GM04504 (cell line): ENCODE data around the gene PTPN2.
"Not testable (repeated sequence)": the region's sequence is repeated elsewhere in the genome, so short reads cannot be mapped to it uniquely, and the experiment has no call there.

ENCODE experiments used
- DNase-seq: peaks from one replicate; pipeline ENCODE4 v3.0.0-alpha.2; 2012; ENCODE audit warnings: low read depth

Gene PTPN2

DNA sequence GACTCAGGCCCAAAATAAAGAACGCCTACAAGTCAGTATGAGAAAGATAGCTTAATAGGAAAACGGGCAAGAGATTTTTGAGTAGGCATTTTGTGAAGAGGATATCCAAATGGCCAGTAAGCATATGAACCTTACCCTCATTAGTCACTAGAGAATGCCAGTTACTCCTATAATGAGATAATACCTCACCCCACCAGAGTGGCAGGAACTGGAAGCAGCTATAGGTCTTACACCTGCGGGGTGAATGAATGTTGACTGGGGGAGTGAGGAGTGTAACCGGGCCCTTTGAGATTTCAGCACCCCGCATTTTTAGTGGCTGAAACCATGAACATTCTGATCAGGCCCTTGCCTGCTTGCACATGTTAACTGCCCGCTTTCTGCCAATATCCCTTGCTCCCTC is 7.5 kb upstream of the PTPN2 start:
- no peak for DNase-seq

DNA sequence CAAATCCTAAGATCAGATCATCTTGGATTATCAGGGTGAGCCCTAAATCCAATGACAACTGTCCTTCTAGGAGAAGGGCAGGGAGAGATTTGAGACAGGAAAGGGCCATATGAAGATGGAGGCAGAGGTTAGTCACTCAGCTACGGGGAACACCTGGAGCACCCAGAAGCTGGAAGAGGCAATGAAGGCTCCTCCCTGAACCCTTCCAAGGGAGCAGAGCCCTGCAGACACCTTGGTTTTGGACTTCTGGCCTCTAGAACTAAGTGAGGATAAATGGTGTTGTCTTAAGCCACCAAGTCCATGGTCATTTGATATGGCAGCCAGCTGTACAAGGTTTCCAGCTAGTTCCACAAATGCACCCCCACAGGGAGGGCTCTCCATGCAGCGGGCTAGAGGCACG is 6.9 kb upstream of the PTPN2 start:
- no peak for DNase-seq

DNA sequence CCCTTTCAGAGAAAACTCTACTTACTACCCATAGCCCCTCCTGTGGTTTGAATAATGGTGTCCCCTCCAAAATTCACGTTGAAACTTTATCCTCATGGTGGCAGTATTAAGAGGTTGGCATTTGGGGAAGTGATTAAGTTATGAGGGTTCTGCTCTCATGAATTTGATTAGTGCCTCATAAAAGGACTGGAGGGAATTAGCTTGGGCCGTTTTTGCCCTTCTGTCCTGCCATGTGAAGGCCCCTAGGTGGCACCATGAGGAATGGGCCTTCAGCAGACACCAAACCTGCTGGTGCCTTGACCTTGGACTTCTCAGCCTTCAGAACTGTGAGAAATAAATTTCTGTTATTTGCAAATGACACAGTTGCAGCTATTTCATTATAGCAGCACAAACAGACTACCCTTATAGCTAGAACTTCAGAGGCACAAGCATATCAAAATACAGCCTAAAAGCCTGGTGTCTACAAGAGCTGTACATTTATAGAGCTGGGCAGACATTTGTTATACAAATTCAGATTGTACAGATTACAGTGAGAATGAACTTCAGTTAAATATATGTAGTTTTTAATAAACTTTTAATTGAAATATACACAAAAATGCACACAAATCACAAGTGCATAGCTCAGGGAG is 2.6 kb upstream of the PTPN2 start:
- DNase-seq, result no peak

DNA sequence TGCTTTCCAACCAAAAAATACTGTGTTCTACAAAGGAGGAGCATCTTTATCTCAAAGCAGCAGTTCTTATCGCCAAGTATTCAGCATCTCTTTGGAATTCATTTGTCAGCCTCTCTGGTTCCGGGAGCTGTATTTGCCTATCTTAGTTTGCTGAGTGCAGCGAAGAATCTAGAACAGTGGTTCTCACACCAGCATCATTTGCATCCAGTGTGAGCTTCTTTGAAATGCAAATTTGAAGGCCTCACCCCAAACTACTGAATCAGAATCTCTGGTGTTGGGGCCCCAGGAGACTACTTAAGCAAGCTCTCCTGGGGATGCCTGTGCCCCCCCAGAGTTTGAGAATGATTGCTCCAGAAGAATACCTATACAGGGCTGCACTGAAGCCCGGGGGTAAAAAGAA is 1.5 kb upstream of the PTPN2 start:
- no peak for DNase-seq

DNA sequence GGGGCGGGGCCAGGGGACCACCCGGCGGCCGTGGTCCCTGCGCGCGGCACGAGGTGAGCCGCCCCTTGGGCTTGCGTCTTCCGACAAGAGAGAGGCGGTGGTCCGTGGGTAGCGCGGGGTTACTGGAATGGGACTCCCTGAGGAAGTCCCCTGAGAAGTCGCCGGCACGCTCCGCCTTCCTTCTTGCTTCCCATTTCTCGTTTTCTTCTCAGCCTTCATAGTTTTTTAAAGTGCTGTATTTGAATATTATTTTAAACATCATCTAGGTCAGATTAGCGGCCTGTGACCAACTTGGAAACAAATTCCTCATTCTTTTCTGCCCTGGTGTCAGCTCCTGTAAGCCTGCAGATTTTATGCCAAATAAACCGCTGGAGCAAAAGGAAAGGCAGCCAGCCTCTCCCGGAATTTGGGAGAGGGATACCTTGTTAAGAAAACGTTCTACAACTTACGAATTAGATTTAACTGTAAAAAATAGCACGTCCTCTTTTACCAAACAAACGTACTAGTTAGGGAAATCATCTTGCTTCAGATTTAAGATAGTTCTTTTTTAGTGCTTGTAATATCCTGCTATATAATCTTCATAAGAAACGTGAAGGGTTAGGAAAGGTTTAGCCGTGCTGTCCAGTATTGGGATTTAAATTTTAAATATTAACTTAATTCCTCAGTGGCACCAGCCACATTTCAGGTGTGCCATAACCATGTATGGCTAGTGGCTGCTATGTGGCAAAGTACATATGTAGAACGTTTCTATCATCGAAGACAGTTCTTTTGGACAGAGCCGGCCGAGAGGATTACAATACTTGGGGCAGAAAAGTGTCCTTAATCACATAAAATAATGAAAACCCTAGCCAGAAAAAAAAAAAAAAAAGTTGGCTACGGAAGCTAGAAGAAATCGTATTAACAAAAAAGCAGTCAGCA is 628 bp upstream of the PTPN2 start:
- DNase-seq, result no peak

DNA sequence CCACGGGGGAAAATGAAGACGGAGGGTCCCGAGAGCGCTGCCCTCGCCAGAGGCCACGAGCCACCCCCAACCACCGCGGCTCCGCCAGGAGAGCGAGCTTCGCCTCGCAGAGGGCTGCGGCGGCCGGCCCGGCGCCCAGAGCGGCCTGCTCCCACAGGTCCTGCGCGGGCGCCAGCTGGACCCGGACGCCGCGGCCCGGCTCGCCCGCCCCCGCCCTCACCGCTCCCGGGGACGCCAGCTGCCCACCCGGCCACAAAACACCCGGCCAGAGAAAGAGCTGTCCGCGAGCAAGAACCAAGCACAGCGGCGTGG is 709 bp downstream of the PTPN2 start:
- no peak for DNase-seq

DNA sequence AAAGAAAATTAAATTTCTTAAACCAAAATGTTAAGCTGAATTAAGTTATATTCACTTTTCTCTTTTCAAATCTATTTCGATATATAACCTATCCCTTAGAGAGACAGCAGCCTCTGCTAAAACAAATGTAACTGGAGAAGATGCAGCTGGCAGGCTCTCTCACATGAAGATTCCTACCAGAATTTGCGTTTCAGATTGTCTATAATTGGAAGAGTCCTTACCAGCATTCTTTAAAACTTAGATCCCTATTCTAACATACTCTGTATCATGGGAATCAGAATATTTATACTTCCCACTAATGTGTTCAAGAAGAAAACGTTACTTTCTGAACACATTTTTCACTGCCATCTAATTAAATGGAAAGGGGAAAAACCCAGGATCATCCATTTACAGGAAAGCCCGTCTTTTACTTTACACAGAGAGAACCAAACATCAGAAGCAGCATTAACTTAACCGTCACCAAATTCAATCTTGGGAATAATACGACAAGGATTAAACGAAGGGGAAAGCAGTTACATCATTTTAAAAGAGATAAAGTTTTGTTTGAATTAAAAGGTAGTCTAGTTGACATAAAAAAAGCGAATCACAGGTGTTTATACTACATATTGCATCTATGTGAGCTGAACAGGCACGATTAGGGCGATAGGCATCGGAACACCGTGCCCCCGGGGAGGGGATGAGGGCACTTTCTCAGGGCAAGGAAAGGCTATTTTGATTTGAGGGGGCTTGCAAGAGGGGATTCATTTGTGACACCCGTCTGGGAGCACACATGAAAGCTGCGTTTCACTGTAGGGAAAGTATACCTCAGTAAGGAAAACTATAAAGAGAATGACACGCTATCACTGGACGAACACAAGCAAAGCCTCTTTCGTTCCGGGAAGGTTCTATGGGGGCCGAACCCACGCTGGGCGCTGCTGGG is 1.3 kb downstream of the PTPN2 start:
- DNase-seq, result no peak

DNA sequence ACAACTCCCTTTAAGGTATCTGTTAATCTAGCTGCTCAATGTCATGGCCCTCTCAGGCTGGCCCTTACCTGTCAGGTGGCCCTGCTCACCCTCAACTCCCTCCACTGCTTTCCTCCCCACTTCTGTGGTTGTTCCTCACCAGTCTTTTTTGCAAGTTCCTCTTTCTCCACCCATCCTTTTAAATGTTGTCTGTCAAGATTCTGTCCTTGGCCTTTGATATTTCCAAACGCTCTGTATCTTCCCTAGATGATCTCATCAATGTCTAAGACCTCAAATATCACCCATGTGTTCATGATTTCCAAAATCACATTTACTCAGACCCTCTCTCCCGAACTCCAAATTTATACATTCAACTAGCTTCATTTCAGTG is 3.5 kb downstream of the PTPN2 start:
- DNase-seq, result no peak

DNA sequence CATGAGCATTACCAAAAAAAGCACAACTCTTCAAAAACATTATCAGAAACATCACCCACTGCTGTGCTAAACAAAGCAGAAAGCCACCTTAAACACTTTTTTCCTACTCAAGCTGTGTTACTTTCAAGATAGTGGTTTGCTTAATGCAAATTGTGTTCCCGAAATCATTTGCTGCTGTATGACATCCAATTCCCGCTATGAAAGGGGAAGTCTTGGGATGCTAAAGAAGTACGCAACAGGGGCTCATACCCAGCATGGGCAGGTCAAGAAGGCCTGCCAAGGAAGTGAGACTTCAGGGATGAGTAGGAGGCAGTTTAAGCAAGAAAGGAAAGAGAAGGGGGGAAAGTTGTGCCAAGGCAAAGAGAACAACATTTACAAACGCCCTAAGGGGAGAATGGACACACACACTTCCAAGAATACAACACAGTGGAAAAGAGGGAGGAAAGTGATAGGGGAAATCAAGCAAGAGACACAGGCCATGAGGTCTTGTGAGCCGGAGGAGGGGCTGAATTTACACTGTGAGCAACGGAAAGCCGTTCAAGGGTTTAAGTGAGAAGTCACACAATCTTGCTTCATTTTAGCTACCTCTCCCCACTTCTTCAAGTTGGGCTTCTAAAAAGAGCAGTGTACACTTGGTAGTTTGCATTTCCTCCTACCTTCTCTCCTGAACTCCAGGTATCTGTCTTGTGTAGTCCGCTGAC is 4.0 kb downstream of the PTPN2 start:
- no peak for DNase-seq

DNA sequence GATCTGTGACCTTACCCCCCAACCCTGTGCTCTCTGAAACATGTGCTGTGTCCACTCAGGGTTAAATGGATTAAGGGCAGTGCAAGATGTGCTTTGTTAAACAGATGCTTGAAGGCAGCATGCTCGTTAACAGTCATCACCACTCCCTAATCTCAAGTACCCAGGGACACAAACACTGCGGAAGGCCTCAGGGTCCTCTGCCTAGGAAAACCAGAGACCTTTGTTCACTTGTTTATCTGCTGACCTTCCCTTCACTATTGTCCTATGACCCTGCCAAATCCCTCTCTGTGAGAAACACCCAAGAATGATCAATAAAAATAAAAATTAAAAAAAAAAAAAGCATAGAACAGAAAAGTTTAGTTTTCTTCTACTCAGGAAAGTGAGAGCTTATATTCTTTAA is 9.0 kb downstream of the PTPN2 start:
- DNase-seq, result not testable (repeated sequence)

DNA sequence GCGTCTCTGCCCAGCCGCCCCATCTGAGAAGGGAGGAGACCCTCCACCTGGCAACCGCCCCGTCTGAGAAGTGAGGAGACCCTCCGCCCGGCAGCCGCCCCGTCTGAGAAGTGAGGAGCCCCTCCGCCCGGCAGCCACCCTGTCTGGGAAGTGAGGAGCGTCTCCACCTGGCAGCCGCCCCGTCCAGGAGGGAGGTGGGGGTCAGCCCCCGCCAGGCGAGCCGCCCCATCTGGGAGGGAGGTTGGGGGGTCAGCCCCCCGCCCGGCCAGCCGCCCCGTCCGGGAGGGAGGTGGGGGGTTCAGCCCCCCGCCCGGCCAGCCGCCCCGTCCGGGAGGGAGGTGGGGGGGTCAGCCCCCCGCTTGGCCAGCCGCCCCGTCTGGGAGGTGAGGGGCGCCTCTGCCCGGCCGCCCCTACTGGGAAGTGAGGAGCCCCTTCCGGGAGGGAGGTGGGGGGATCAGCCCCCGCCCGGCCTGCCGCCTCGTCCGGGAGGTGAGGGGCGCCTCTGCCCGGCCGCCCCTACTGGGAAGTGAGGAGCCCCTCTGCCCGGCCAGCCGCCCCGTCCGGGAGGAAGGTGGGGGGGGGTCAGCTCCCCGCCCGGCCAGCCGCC is 10.0 kb downstream of the PTPN2 start:
- not testable (repeated sequence) for DNase-seq

DNA sequence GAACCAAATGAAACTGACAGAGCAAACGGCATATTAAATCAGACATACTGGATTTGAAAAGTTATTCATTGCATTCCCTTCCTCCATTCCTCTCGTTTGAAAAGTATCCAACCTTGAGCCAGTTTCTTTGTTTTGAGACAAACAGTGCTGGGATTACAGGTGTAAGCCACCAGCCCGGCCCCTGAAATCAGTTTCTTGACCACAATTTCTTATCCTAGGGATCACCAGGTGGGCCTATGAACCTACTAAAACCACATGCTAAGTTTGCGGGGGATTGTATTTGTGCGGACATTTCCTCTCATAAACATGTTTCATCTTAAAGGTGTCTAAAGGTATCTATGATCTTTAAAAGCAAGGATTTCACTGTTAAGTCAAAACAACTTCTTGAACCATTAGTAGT is 11.6 kb downstream of the PTPN2 start:
- DNase-seq, result no peak

DNA sequence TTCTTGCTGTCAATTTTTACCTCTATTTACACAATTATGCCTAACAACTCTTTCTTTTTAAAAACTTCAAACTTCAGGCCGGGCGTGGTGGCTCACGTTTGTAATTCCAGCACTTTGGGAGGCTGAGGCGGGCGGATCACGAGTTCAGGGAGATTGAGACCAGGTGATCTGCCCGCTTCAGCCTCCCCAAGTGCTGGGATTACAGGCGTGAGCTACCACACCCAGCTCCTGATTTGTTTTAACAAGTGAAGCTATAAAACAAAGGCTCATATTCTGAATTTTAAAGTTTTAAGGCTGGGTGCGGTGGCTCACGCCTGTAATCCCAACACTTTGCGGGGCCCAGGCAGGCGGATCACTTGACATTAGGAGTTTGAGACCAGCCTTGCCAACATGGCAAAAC is 15.5 kb downstream of the PTPN2 start:
- no peak for DNase-seq

DNA sequence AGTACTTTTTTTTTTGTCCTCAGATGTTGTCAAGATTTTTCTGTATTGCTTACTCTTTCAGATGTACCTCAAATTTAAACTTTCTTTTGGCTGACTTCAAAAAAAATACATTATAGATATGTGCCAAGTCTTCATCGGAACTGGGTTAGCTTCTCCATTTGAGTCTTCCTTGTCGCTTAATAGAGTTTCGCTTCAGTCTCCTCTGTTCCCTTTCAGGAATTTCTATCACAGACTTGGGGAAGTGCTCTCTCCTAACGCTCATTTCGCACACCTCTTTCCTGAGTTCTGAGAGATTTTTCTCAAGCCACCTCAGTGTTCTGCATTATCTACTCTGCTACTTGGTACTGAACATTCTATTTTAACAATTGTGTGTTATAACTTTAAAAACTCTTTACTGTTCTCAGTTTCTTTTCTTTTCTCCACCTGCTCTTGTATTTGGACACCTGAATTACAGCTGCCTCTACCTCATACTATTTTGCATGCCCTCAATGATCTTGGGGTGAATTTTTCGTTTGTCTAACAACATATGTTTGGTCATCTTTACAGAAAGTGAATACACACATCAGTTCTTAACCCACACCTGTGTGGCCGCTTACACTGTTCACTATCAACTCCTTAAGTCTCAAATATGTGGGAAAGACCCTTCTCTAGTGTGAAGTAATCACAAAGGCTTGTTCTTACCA is 16.5 kb downstream of the PTPN2 start:
- DNase-seq, result no peak

DNA sequence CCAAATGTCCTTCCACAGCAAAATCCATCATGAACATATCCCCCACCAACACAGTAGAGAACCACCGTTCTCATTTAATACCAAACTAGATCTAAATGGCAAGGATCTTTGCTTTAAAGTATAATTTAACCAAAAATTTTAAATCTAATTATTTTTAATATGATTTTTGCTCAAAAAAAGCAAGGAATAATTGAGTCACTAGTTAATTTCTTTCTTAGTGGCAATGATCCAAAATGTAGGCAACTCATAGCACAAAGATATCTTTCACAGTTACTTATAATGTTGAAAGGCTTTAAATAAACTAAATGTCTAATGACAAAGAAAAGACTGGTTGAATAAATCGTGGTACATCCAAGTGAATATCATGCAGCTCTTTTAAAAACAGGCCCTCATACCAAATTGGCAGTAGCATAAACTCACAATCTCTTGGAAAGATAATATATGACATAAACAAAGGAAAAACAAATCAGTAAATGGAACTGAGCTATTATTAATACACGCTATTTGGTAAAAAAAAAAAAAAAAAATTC is 20.3 kb downstream of the PTPN2 start:
- no peak for DNase-seq

DNA sequence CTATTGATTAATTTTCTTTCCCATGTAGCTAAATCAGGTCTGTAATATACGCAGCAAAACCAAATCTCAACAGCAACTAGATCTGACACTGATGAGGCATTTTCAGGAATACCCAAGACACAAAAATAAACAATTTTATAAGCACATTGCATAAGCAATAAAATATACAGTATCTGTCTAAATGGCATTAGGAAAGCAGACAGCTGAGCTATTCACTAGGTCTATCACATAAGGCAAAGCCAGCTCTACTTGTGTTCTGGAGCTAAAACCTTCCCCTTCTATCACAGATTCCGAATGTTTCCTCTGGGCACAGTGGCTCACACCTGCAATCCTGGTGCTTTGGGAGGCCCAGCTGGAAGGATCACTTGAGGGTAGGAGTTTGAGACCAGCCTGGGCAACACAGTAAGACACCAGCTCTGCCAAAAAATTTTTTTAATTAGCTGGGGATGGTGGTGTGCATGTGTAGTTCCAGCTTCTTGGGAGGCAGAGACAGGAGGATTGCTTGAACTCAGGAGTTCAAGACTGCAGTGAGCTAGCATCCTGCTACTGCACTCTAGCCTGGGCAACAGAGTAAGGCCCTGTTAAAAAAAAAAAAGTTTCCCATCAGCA is 21.1 kb downstream of the PTPN2 start:
- no peak for DNase-seq

DNA sequence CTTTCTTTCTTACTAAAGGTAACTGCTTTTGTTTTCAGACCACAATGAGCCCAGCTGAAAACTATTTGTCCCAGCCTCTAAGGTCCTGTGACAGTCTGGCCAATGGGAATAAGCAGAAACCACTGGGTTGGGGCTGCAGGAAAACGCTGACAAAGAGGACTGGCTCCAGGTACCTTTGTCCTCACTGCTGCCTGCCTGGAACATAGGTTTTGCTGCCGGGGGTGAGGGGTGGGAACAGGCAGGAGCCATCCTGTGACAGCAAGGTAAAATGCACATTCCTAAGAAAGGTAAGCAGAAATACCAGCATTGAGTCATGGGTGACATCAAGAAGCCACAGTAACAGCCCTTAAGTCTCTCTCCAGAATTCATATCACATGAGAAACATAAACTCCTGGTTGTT is 21.6 kb downstream of the PTPN2 start:
- DNase-seq, result no peak

DNA sequence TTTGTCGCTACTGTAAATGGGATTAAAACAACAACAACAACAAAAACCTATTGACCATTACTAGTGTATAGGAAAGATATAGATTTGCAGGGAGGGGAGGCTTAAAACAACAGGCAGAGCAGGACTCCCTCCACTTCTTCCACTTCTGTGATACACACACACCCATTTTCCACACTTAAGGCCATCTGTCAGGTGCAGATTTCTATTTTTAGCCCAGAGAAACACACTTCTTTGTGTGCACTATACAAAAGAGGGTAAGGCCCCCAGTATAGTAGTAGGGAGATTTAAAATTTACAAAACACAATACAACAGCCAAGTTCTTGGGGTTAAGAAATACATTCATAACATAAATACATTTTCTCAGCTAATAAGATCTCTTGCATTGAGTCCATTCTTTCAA is 22.4 kb downstream of the PTPN2 start:
- no peak for DNase-seq

DNA sequence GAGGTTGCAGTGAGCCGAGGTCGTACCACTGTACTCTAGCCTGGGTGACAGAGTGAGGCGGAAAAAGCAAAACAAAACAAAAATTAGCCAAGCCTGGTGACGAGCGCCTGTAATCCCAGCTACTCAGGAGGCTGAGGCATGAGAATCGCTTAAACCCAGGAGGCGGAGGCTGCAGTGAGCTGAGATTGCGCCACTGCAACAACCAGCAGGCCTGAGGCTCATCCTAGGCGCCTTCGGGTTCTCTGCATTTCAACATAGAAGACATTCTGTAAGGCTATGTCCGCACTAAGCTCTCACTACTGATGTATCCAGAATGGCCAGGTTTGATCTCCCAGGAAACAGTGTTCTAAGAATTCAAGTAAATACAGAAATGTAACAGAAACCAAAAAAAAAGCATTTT is 23.5 kb downstream of the PTPN2 start:
- no peak for DNase-seq

DNA sequence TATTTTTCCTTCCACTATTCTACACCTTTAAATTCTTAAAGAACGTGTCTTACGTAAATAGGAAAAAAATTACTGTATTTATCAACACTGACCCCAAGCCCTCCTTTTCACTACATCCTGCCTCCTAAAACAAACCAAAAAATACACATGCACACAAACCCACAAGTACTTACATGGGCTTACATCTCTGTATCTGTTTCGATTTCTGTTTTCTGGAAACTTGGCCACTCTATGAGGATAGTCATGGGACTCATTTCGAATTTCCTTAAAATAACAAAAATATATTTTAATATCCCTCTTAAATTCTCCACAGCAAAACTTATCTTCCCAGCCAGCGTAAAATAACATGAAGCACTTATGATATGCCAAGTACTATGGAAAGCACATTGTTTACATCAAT is 25.0 kb downstream of the PTPN2 start:
- DNase-seq, result no peak
